Activated CD4-positive, alpha-beta T cell treated with anti-CD3 and anti-CD28 coated beads for 48 hours (primary cell): ENCODE measurements around the gene CREBBP.

Experiments used
- DNase-seq: peaks from one replicate; pipeline ENCODE4 v3.0.0-alpha.2; 2020

The CREBBP gene

GRCh38 chr16:3854750-3855541 is 25.6 kb downstream of the CREBBP start:
- no peak for DNase-seq

GRCh38 chr16:3850544-3850899 is 30.0 kb downstream of the CREBBP start:
- no peak for DNase-seq

GRCh38 chr16:3849751-3850543 is 30.6 kb downstream of the CREBBP start:
- no peak for DNase-seq

- no peak for DNase-seq
Measured at GRCh38 chr16:3846595-3847091, 33.9 kb downstream of the CREBBP start.

- no peak for DNase-seq
Measured at GRCh38 chr16:3846087-3846486, 34.4 kb downstream of the CREBBP start.

GRCh38 chr16:3842994-3843393 is 37.5 kb downstream of the CREBBP start:
- no peak for DNase-seq

GRCh38 chr16:3841729-3842508 is 38.6 kb downstream of the CREBBP start:
- DNase-seq: no peak

GRCh38 chr16:3839402-3840184 is 40.9 kb downstream of the CREBBP start:
- no peak for DNase-seq

- DNase-seq: no peak
Measured at GRCh38 chr16:3838600-3839401, 41.7 kb downstream of the CREBBP start.

GRCh38 chr16:3837851-3838586 is 42.5 kb downstream of the CREBBP start:
- DNase-seq: no peak

- DNase-seq: no peak
Measured at GRCh38 chr16:3836641-3837040, 43.9 kb downstream of the CREBBP start.

GRCh38 chr16:3835089-3835602 is 45.4 kb downstream of the CREBBP start:
- no peak for DNase-seq

GRCh38 chr16:3832668-3833067 is 47.8 kb downstream of the CREBBP start:
- no peak for DNase-seq

- no peak for DNase-seq
Measured at GRCh38 chr16:3830625-3831254, 49.8 kb downstream of the CREBBP start.

- no peak for DNase-seq
Measured at GRCh38 chr16:3829631-3830536, 50.6 kb downstream of the CREBBP start.

- no peak for DNase-seq
Measured at GRCh38 chr16:3825940-3826339, 54.6 kb downstream of the CREBBP start.

GRCh38 chr16:3825103-3825502 is 55.4 kb downstream of the CREBBP start:
- DNase-seq: no peak

- DNase-seq: peak; percentile 13
Measured at GRCh38 chr16:3824121-3824795, 56.3 kb downstream of the CREBBP start.
